GM12892 (cell line): ENCODE results near the gene MAP3K1.

Experiments used
- POLR2A ChIP-seq: IDR thresholded peaks from 2 replicates; pipeline ENCODE4 v1.6.1; 2011; ENCODE audit warnings: low read depth, low read length, control low read depth
- POLR2AphosphoS5 ChIP-seq: IDR thresholded peaks from 2 replicates; pipeline ENCODE4 v1.6.1; 2011; ENCODE audit warnings: low read depth, low read length, control low read depth
- TAF1 ChIP-seq: IDR thresholded peaks from 2 replicates; pipeline ENCODE4 v1.6.1; 2011; ENCODE audit warnings: low read depth, mild to moderate bottlenecking, control low read depth, low read length, borderline replicate concordance

- no peak for TF ChIP-seq POLR2A
- no peak for TF ChIP-seq POLR2AphosphoS5
- TF ChIP-seq TAF1: no peak
These were observed 102.7 kb downstream of the MAP3K1 start for GRCh38 chr5:56918054-56918453.
